WI38 (cell line): ENCODE data around the gene GALNT2.
A peak's percentile ranks its signal among the peaks of the same experiment; 100 is the strongest.

Experiments
- H3K4me3 ChIP-seq: 2 replicates; pipeline ENCODE4 v1.5.1; 2011; ENCODE audit warnings: low read depth, mild to moderate bottlenecking, control low read depth, low read length
- CTCF ChIP-seq: IDR thresholded peaks from 2 replicates; pipeline ENCODE4 v1.5.1; 2012; ENCODE audit warnings: low read depth, mild to moderate bottlenecking, control low read depth, low read length

The GALNT2 gene

GRCh38 chr1:230120921-230121381 lies 53.9 kb downstream of the GALNT2 start:
- no peak overlapping the region for H3K4me3 ChIP-seq
- peak; percentile 67 for TF ChIP-seq CTCF

GRCh38 chr1:230121950-230122349 lies 54.9 kb downstream of the GALNT2 start:
- TF ChIP-seq CTCF: no peak
- H3K4me3 ChIP-seq: no peak overlapping the region

GRCh38 chr1:230122366-230123279 lies 55.6 kb downstream of the GALNT2 start:
- no peak for TF ChIP-seq CTCF
- no peak overlapping the region for H3K4me3 ChIP-seq

- H3K4me3 ChIP-seq: no peak overlapping the region
- no peak for TF ChIP-seq CTCF
Observed at GRCh38 chr1:230123280-230124185, 56.5 kb downstream of the GALNT2 start.

- TF ChIP-seq CTCF: no peak
Observed at GRCh38 chr1:230124186-230125128, 57.4 kb downstream of the GALNT2 start.

GRCh38 chr1:230125141-230125540 lies 58.1 kb downstream of the GALNT2 start:
- no peak for TF ChIP-seq CTCF
- no peak overlapping the region for H3K4me3 ChIP-seq

More at GRCh38 chr1:230124186-230125128, 57.4 kb downstream of the GALNT2 start:
- no peak overlapping the region for H3K4me3 ChIP-seq
